ENCODE results near the gene LRRC14B.

GRCh38 chr5:154236-154635 is 37.1 kb upstream of the LRRC14B start:
- TF ChIP-seq POLR2A (IDR thresholded peaks at IDR 0.05): no peak
- TF ChIP-seq, protein P1, sequence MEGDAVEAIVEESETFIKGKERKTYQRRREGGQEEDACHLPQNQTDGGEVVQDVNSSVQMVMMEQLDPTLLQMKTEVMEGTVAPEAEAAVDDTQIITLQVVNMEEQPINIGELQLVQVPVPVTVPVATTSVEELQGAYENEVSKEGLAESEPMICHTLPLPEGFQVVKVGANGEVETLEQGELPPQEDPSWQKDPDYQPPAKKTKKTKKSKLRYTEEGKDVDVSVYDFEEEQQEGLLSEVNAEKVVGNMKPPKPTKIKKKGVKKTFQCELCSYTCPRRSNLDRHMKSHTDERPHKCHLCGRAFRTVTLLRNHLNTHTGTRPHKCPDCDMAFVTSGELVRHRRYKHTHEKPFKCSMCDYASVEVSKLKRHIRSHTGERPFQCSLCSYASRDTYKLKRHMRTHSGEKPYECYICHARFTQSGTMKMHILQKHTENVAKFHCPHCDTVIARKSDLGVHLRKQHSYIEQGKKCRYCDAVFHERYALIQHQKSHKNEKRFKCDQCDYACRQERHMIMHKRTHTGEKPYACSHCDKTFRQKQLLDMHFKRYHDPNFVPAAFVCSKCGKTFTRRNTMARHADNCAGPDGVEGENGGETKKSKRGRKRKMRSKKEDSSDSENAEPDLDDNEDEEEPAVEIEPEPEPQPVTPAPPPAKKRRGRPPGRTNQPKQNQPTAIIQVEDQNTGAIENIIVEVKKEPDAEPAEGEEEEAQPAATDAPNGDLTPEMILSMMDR (IDR thresholded peaks at IDR 0.05 in 4 of 5, conservative IDR thresholded peaks at IDR 0.05 in 1 of 5): no peak
